Liver (tissue), 9 donors: Measurements from ENCODE around the gene FMN1. TPM values are rescaled to one million over a fixed set of nuclear protein-coding genes. Genes with fewer than 3 reads are reported as not detected.

Source experiments
- DNase-seq: peaks from one replicate; pipeline ENCODE4 v3.0.0-alpha.2; 2017; ENCODE audit warnings: low spot score
- H3K27ac ChIP-seq, 2 donors: one replicate each; pipeline ENCODE4 v1.7.0; 2013; ENCODE audit warnings: inconsistent platforms in 2 of 2, low read length in 2 of 2, control low read depth in 1 of 2, low read depth in 1 of 2, mild to moderate bottlenecking in 1 of 2
- H3K27me3 ChIP-seq, 4 donors: one replicate each; pipeline versions ENCODE4 v1.6.1 to v1.7.0; 2013; ENCODE audit warnings: low read length in 3 of 4, inconsistent platforms in 1 of 4, mild to moderate bottlenecking in 1 of 4, moderate library complexity in 1 of 4; ENCODE audit not compliant: control insufficient read depth in 4 of 4, insufficient read depth in 4 of 4
- H3K36me3 ChIP-seq, 4 donors: one replicate each; pipeline versions ENCODE4 v1.6.1 to v1.7.0; 2013; ENCODE audit warnings: low read length in 3 of 4, mild to moderate bottlenecking in 3 of 4, low read depth in 1 of 4, moderate library complexity in 1 of 4; ENCODE audit not compliant: control insufficient read depth in 4 of 4, insufficient read depth in 3 of 4
- H3K4me1 ChIP-seq, 4 donors: one replicate each; pipeline versions ENCODE4 v1.6.1 to v1.7.0; 2013; ENCODE audit warnings: low read length in 3 of 4, mild to moderate bottlenecking in 3 of 4, moderate library complexity in 1 of 4; ENCODE audit not compliant: control insufficient read depth in 4 of 4, insufficient read depth in 4 of 4
- H3K4me3 ChIP-seq, 3 donors: one replicate each; pipeline versions ENCODE4 v1.6.1 to v1.7.0; 2013; ENCODE audit warnings: low read length in 3 of 3, control low read depth in 1 of 3, low read depth in 1 of 3, mild to moderate bottlenecking in 1 of 3
- H3K9ac ChIP-seq, 2 donors: one replicate each; pipeline ENCODE4 v1.7.0; 2013; ENCODE audit warnings: low read length in 2 of 2, mild to moderate bottlenecking in 2 of 2, moderate library complexity in 2 of 2, control low read depth in 1 of 2, low read depth in 1 of 2
- H3K9me3 ChIP-seq, 4 donors: one replicate each; pipeline versions ENCODE4 v1.6.1 to v1.7.0; 2013; ENCODE audit warnings: low read length in 3 of 4; ENCODE audit not compliant: control insufficient read depth in 4 of 4
- EGR1 ChIP-seq, 2 donors: IDR thresholded peaks; 2 replicates each; pipeline ENCODE4 v1.6.1; 2016 to 2018; ENCODE audit warnings: antibody characterized with exemption in 2 of 2, low read depth in 2 of 2
- FOXA1 ChIP-seq: IDR thresholded peaks from 2 replicates; pipeline ENCODE4 v1.6.1; 2016; ENCODE audit warnings: antibody characterized with exemption
- FOXA2 ChIP-seq: IDR thresholded peaks from 2 replicates; pipeline ENCODE4 v1.6.1; 2016; ENCODE audit warnings: antibody characterized with exemption
- GABPA ChIP-seq, 2 donors: IDR thresholded peaks in 1 of 2; conservative IDR thresholded peaks in 1 of 2; 2 replicates each; pipeline ENCODE4 v1.6.1; 2016; ENCODE audit warnings: antibody characterized with exemption in 2 of 2, mild to moderate bottlenecking in 1 of 2, moderate library complexity in 1 of 2
- HNF4A ChIP-seq, 2 donors: conservative IDR thresholded peaks; 2 replicates each; pipeline ENCODE4 v1.6.1; 2016; ENCODE audit warnings: antibody characterized with exemption in 2 of 2, mild to moderate bottlenecking in 2 of 2
- HNF4G ChIP-seq: IDR thresholded peaks from 2 replicates; pipeline ENCODE4 v1.6.1; 2016; ENCODE audit warnings: antibody characterized with exemption
- JUND ChIP-seq, 2 donors: IDR thresholded peaks; 2 replicates each; pipeline ENCODE4 v1.6.1; 2016; ENCODE audit warnings: antibody characterized with exemption in 2 of 2
- NR2F2 ChIP-seq: IDR thresholded peaks from 2 replicates; pipeline ENCODE4 v1.6.1; 2016; ENCODE audit warnings: antibody characterized with exemption
- RAD21 ChIP-seq, 2 donors: IDR thresholded peaks; 2 replicates each; pipeline ENCODE4 v1.6.1; 2016; ENCODE audit warnings: antibody characterized with exemption in 2 of 2, mild to moderate bottlenecking in 2 of 2
- RXRA ChIP-seq, 2 donors: IDR thresholded peaks; 2 replicates each; pipeline ENCODE4 v1.6.1; 2017 to 2018; ENCODE audit warnings: antibody characterized with exemption in 2 of 2, mild to moderate bottlenecking in 1 of 2
- SP1 ChIP-seq: IDR thresholded peaks from 2 replicates; pipeline ENCODE4 v1.6.1; 2018; ENCODE audit warnings: antibody characterized with exemption, mild to moderate bottlenecking
- TAF1 ChIP-seq: conservative IDR thresholded peaks from 2 replicates; pipeline ENCODE4 v1.6.1; 2016; ENCODE audit warnings: antibody characterized with exemption, mild to moderate bottlenecking
- YY1 ChIP-seq: IDR thresholded peaks from 2 replicates; pipeline ENCODE4 v1.6.1; 2016; ENCODE audit warnings: antibody characterized with exemption, mild to moderate bottlenecking
- WGBS: extraction: QIAGEN DNeasy Blood & Tissue Kit; methylation state at CpG from one replicate; pipeline ENCODE4 v1.1.7; 2013; 5-methylcytosine and 5-hydroxymethylcytosine counted together
- polyA plus RNA-seq, 2 donors: library from polyadenylated mRNA; stranded (reverse) in 1 of 2; unstranded in 1 of 2; fragments of 200-250 nt in 1 of 2; fragments of >200 nt in 1 of 2; fragmentation: Nextera tagmentation in 1 of 2; extraction: Ambion mirVana in 1 of 2; gene quantifications; one replicate each; pipeline versions ENCODE4 v1.2.1 to v1.2.3, GENCODE V29; 2013 to 2015
- total RNA-seq, 2 donors: library from RNA; depleted of rRNA; stranded (reverse); fragments of >200 nt; gene quantifications; one replicate each; pipeline ENCODE4 v1.2.3, GENCODE V29; 2014
- TF ChIP-seq, protein P1 (sequence below): fragments of 150-350 bp; IDR thresholded peaks from 2 replicates; pipeline ENCODE4 v1.5.1; 2017; ENCODE audit warnings: improper control_type of control experiment, low read depth, low read length; ENCODE audit not compliant: missing input control
- TF ChIP-seq, protein P2 (sequence below): IDR thresholded peaks from 2 replicates; pipeline ENCODE4 v1.6.1; 2016; ENCODE audit warnings: antibody characterized with exemption, mild to moderate bottlenecking
- TF ChIP-seq, protein P3 (sequence below): IDR thresholded peaks from 2 replicates; pipeline ENCODE4 v1.6.1; 2016; ENCODE audit warnings: antibody characterized with exemption
- TF ChIP-seq, protein P4 (sequence below): IDR thresholded peaks from 2 replicates; pipeline ENCODE4 v1.6.1; 2016; ENCODE audit warnings: antibody characterized with exemption
- TF ChIP-seq, protein P5 (sequence below): IDR thresholded peaks from 2 replicates; pipeline ENCODE4 v1.6.1; 2016; ENCODE audit warnings: antibody characterized with exemption
- donor health status: healthy.
- donor health status: healthy.
- donor health status: healthy.
- donor health status: healthy.
- donor health status: healthy.

Gene FMN1
- total and polyA plus RNA-seq, 4 donors: 0.21 to 5.4 (median 0.53) TPM

DNA sequence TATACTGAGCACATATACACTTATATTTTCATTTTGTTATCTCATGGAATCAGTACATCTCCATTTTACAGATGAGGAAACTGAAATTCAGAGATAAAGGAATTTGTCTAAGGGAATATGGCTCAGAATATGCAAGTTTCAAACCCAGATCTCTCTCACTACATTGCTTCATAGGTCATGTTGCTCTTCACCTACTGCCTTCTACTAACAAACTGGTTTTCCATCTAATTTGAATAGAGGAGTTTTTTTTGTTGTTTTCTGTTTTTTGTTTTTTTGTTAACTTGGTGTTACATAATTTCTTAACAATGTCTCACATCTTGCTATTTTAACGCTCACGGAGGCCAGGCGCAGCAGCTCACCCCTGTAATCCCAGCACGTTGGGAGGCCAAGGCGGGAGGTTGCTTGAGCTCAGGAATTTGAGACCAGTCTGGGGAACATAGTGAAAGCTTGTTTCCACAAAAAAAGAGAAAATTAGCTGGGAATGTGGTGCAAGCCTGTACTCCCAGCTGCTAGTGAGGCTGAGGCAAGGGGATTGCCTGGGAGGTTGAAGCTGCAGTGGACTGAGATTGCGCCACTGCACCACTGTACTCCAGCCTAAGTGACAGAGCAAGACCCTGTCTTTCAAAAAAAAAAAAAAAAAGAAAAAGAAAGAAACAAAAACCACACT, 37.0 kb downstream of the FMN1 start (continued):
- TF ChIP-seq, protein P1, sequence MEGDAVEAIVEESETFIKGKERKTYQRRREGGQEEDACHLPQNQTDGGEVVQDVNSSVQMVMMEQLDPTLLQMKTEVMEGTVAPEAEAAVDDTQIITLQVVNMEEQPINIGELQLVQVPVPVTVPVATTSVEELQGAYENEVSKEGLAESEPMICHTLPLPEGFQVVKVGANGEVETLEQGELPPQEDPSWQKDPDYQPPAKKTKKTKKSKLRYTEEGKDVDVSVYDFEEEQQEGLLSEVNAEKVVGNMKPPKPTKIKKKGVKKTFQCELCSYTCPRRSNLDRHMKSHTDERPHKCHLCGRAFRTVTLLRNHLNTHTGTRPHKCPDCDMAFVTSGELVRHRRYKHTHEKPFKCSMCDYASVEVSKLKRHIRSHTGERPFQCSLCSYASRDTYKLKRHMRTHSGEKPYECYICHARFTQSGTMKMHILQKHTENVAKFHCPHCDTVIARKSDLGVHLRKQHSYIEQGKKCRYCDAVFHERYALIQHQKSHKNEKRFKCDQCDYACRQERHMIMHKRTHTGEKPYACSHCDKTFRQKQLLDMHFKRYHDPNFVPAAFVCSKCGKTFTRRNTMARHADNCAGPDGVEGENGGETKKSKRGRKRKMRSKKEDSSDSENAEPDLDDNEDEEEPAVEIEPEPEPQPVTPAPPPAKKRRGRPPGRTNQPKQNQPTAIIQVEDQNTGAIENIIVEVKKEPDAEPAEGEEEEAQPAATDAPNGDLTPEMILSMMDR: no peak

DNA sequence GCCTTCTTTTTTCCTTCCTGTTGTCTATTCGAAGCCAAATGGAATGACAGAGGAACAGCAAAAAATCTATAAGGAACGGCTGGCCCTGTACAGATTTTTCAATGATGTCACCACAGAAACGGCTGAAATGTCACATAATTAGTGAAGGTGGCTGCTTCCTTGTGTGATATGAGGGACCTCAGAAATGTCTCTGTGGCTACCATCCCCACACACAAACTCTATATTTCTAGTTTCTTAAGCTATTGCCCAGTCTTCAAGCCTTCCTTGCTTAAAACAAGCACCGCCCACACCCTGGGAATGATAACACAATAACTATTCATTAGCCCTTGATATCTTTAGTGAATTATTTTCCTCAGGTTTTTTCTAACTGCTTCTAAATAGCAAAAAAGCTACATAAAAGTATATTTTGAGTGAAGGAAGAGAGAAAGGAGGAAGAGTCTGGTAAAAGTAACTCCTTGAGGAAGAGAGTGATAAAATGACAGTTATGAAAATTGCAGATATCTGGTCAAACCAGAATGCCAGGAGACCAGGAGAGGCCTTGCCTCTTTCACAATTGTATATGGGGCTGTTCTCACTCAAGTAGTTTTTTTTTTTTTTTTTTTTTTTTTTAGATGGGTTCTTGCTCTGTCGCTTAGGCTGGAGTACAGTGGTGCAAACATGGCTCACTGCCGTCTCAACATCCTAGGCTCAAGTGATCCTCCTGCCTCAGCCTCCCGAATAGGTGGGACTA, 38.7 kb downstream of the FMN1 start:
- H3K27me3 ChIP-seq: no peaks in the 10 kb centered on the region
- DNase-seq: no peak
- H3K9ac ChIP-seq: no peak overlapping the region
- H3K4me1 ChIP-seq: peaks cover 0 to 2% (median 0%) of the 10 kb centered on the region in 4 donors
- WGBS: 86% methylated on average over 7 of the region's 7 CpGs
- TF ChIP-seq RXRA (IDR thresholded peaks at IDR 0.05): no peak
- no peak for TF ChIP-seq FOXA1
- TF ChIP-seq FOXA2: no peak
- no peak for TF ChIP-seq EGR1 (IDR thresholded peaks at IDR 0.05; ENCODE audit: low read depth in 2 of 2)
- no peak for TF ChIP-seq JUND (IDR thresholded peaks at IDR 0.05)
- TF ChIP-seq, protein P1: no peak
- no peak for TF ChIP-seq GABPA (IDR thresholded peaks at IDR 0.05 in 1 of 2, conservative IDR thresholded peaks at IDR 0.05 in 1 of 2)
- no peak for TF ChIP-seq YY1
- TF ChIP-seq, protein P2, sequence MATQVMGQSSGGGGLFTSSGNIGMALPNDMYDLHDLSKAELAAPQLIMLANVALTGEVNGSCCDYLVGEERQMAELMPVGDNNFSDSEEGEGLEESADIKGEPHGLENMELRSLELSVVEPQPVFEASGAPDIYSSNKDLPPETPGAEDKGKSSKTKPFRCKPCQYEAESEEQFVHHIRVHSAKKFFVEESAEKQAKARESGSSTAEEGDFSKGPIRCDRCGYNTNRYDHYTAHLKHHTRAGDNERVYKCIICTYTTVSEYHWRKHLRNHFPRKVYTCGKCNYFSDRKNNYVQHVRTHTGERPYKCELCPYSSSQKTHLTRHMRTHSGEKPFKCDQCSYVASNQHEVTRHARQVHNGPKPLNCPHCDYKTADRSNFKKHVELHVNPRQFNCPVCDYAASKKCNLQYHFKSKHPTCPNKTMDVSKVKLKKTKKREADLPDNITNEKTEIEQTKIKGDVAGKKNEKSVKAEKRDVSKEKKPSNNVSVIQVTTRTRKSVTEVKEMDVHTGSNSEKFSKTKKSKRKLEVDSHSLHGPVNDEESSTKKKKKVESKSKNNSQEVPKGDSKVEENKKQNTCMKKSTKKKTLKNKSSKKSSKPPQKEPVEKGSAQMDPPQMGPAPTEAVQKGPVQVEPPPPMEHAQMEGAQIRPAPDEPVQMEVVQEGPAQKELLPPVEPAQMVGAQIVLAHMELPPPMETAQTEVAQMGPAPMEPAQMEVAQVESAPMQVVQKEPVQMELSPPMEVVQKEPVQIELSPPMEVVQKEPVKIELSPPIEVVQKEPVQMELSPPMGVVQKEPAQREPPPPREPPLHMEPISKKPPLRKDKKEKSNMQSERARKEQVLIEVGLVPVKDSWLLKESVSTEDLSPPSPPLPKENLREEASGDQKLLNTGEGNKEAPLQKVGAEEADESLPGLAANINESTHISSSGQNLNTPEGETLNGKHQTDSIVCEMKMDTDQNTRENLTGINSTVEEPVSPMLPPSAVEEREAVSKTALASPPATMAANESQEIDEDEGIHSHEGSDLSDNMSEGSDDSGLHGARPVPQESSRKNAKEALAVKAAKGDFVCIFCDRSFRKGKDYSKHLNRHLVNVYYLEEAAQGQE: no peak
- no peak for TF ChIP-seq HNF4G
- TF ChIP-seq SP1: no peak
- no peak for TF ChIP-seq NR2F2
- TF ChIP-seq HNF4A (conservative IDR thresholded peaks at IDR 0.05): no peak
- TF ChIP-seq, protein P3, sequence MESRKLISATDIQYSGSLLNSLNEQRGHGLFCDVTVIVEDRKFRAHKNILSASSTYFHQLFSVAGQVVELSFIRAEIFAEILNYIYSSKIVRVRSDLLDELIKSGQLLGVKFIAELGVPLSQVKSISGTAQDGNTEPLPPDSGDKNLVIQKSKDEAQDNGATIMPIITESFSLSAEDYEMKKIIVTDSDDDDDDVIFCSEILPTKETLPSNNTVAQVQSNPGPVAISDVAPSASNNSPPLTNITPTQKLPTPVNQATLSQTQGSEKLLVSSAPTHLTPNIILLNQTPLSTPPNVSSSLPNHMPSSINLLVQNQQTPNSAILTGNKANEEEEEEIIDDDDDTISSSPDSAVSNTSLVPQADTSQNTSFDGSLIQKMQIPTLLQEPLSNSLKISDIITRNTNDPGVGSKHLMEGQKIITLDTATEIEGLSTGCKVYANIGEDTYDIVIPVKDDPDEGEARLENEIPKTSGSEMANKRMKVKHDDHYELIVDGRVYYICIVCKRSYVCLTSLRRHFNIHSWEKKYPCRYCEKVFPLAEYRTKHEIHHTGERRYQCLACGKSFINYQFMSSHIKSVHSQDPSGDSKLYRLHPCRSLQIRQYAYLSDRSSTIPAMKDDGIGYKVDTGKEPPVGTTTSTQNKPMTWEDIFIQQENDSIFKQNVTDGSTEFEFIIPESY: no peak
- TF ChIP-seq RAD21 (IDR thresholded peaks at IDR 0.05): no peak
- TF ChIP-seq, protein P4, sequence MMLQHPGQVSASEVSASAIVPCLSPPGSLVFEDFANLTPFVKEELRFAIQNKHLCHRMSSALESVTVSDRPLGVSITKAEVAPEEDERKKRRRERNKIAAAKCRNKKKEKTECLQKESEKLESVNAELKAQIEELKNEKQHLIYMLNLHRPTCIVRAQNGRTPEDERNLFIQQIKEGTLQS: no peak
- TF ChIP-seq, protein P5, sequence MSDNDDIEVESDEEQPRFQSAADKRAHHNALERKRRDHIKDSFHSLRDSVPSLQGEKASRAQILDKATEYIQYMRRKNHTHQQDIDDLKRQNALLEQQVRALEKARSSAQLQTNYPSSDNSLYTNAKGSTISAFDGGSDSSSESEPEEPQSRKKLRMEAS: no peak
- TF ChIP-seq TAF1: no peak
- H3K27ac ChIP-seq: no peak overlapping the region
- no peaks in the 10 kb centered on the region for H3K9me3 ChIP-seq
- no peaks in the 10 kb centered on the region for H3K36me3 ChIP-seq
- no peak overlapping the region for H3K4me3 ChIP-seq
